ENCODE measurements around the gene EMD. TPM values are rescaled to one million over a fixed set of nuclear protein-coding genes. Genes with fewer than 3 reads are reported as not detected.
A peak's percentile ranks its signal among the peaks of the same experiment; 100 is the strongest.

Gene EMD
- total and polyA plus RNA-seq, 10 of the 15 experiments (the other 5 are each of a cell fraction or from before 2014, with no cell fraction given): 0.76 to 100 (median 43.2) TPM

GRCh38 chrX:154378059-154378798 lies 866 bp upstream of the EMD start (continued):
- TF ChIP-seq CUX1 (IDR thresholded peaks at IDR 0.05; ENCODE audit: insufficient replicate concordance, low read depth, low read length): no peak
- no peak for TF ChIP-seq CEBPB (IDR thresholded peaks at IDR 0.05; ENCODE audit: borderline replicate concordance in 1 of 2, low read depth in 2 of 2, low read length in 2 of 2)
- TF ChIP-seq NR2F1 (conservative IDR thresholded peaks at IDR 0.05): 0 out of 2 replicates have a peak, but pooled peaks have one; percentile 8
- peak; percentile 56; the same call in 1 of the 2 replicates for TF ChIP-seq GATAD2B (conservative IDR thresholded peaks at IDR 0.05; ENCODE audit: low read depth)
- TF ChIP-seq CBFB (IDR thresholded peaks at IDR 0.05; ENCODE audit: low read depth): no peak
- TF ChIP-seq BHLHE40 (IDR thresholded peaks at IDR 0.05; ENCODE audit: borderline replicate concordance in 1 of 2, low read depth in 2 of 2, low read length in 1 of 2): peak in 1 of 2 experiments; percentile 80; a peak in 2 of 4 replicates
- no peak for TF ChIP-seq HCFC1 (IDR thresholded peaks at IDR 0.05; ENCODE audit: low read length)
- TF ChIP-seq PAX8 (IDR thresholded peaks at IDR 0.05): no peak
- TF ChIP-seq NFIC (IDR thresholded peaks at IDR 0.05; ENCODE audit: low read depth, low read length): no peak
- no peak for TF ChIP-seq ATF2 (IDR thresholded peaks at IDR 0.05; ENCODE audit: low read length)
- TF ChIP-seq, protein P1, sequence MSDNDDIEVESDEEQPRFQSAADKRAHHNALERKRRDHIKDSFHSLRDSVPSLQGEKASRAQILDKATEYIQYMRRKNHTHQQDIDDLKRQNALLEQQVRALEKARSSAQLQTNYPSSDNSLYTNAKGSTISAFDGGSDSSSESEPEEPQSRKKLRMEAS (IDR thresholded peaks at IDR 0.05; ENCODE audit: low read depth, low read length): no peak
- TF ChIP-seq CBX3 (IDR thresholded peaks at IDR 0.05; ENCODE audit: borderline replicate concordance, low read depth): no peak
- 0 out of 2 replicates have a peak, but pooled peaks have one; percentile 23 for TF ChIP-seq RUNX3 (IDR thresholded peaks at IDR 0.05; ENCODE audit: low read length)
- TF ChIP-seq, protein P2, sequence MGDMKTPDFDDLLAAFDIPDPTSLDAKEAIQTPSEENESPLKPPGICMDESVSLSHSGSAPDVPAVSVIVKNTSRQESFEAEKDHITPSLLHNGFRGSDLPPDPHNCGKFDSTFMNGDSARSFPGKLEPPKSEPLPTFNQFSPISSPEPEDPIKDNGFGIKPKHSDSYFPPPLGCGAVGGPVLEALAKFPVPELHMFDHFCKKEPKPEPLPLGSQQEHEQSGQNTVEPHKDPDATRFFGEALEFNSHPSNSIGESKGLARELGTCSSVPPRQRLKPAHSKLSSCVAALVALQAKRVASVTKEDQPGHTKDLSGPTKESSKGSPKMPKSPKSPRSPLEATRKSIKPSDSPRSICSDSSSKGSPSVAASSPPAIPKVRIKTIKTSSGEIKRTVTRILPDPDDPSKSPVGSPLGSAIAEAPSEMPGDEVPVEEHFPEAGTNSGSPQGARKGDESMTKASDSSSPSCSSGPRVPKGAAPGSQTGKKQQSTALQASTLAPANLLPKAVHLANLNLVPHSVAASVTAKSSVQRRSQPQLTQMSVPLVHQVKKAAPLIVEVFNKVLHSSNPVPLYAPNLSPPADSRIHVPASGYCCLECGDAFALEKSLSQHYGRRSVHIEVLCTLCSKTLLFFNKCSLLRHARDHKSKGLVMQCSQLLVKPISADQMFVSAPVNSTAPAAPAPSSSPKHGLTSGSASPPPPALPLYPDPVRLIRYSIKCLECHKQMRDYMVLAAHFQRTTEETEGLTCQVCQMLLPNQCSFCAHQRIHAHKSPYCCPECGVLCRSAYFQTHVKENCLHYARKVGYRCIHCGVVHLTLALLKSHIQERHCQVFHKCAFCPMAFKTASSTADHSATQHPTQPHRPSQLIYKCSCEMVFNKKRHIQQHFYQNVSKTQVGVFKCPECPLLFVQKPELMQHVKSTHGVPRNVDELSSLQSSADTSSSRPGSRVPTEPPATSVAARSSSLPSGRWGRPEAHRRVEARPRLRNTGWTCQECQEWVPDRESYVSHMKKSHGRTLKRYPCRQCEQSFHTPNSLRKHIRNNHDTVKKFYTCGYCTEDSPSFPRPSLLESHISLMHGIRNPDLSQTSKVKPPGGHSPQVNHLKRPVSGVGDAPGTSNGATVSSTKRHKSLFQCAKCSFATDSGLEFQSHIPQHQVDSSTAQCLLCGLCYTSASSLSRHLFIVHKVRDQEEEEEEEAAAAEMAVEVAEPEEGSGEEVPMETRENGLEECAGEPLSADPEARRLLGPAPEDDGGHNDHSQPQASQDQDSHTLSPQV (IDR thresholded peaks at IDR 0.05): no peak
- no peak for TF ChIP-seq SREBF1 (IDR thresholded peaks at IDR 0.05; ENCODE audit: low read length)
